Measurements from ENCODE around the gene SRPRB. TPM values are rescaled to one million over a fixed set of nuclear protein-coding genes. Genes with fewer than 3 reads are reported as not detected.

SRPRB gene
- polyA plus RNA-seq, 2 of the 4 experiments (the other 2 are of a cell fraction) = 41.9 to 64.6 TPM

DNA sequence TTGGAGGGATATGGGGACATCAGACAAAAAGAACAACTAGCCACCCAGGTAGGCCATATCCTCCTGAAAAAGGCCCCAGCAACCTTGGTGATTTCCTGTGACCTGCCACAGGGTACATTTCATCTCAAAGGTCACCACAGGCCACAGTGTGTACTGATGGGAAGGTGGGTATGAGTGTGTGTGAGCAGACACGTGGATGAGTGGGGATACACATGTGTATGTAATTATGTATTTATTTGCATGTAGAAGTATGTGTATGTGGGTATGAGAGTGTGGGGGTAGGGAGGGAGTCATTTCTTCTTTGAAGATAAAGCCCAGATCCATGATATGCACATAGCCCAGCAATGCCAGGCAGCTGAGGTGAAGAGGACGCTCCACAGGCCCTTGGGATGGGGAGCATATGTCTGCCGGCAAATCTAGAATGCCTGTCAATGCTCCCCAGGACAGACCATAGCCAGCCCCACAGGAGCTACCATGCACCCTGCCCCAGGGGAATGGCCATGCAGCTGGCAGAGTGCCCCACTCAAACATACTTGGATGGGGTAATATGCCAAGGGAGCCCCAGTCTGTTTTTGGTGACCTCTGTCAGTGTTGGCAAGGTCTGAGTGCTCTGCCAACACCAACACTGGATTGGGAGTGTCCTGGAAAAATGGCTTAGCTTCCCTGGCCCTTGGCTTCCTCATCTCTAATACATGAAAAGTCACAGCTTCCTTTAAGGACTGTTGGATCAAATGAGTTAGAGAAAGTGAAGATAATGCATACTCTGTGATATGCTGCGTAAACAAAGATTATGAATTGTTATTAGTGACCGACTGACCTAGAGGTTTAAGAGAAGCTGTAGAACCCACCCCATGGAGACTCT lies 47.7 kb downstream of the SRPRB start:
- ATAC-seq (no peak), FAIRE-seq (no peak), DNase-seq (ENCODE audit: low read depth in 1 of 2, low spot score in 1 of 2) (no peak)
- ChIA-PET POLR2A (no interaction called here), CTCF (interaction anchor here (1.2 to 1.7 kb wide), 2 partner anchors 12 to 21 kb away, joined by 3 to 4 read pairs; no protein-coding TSS in a partner anchor)
- no peak for TF ChIP-seq RCOR1 (IDR thresholded peaks at IDR 0.05; ENCODE audit: low read depth, low read length)
- TF ChIP-seq POLR2A (IDR thresholded peaks at IDR 0.05; ENCODE audit: low read length) = no peak
- WGBS (ENCODE audit: missing lambda C conversion rate) = 66% methylated on average over 5 of the region's 5 CpGs
- H3K4me3 ChIP-seq = no peak overlapping the region
- H3K4me1 ChIP-seq = no peaks in the 10 kb centered on the region
- no peak overlapping the region for H3K27ac ChIP-seq
- no peaks in the 10 kb centered on the region for H3K9me3 ChIP-seq
- H3K4me2 ChIP-seq = no peak overlapping the region

- DNase-seq (ENCODE audit: low read depth in 1 of 2, low spot score in 1 of 2) = no peak
- FAIRE-seq = no peak
- no peak for ATAC-seq
- Histone ChIP-seq H3K27ac (no peak overlapping the region), H3K4me1 (no peaks in the 10 kb centered on the region), H3K9me3 (no peaks in the 10 kb centered on the region), H3K4me2 (no peak overlapping the region), H3K4me3 (no peak overlapping the region)
- CTCF ChIA-PET = interaction anchor here (1.2 to 1.7 kb wide), 2 partner anchors 11 to 21 kb away, joined by 3 to 4 read pairs; no protein-coding TSS in a partner anchor
- TF ChIP-seq, protein P1, sequence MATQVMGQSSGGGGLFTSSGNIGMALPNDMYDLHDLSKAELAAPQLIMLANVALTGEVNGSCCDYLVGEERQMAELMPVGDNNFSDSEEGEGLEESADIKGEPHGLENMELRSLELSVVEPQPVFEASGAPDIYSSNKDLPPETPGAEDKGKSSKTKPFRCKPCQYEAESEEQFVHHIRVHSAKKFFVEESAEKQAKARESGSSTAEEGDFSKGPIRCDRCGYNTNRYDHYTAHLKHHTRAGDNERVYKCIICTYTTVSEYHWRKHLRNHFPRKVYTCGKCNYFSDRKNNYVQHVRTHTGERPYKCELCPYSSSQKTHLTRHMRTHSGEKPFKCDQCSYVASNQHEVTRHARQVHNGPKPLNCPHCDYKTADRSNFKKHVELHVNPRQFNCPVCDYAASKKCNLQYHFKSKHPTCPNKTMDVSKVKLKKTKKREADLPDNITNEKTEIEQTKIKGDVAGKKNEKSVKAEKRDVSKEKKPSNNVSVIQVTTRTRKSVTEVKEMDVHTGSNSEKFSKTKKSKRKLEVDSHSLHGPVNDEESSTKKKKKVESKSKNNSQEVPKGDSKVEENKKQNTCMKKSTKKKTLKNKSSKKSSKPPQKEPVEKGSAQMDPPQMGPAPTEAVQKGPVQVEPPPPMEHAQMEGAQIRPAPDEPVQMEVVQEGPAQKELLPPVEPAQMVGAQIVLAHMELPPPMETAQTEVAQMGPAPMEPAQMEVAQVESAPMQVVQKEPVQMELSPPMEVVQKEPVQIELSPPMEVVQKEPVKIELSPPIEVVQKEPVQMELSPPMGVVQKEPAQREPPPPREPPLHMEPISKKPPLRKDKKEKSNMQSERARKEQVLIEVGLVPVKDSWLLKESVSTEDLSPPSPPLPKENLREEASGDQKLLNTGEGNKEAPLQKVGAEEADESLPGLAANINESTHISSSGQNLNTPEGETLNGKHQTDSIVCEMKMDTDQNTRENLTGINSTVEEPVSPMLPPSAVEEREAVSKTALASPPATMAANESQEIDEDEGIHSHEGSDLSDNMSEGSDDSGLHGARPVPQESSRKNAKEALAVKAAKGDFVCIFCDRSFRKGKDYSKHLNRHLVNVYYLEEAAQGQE (IDR thresholded peaks at IDR 0.05) = no peak
- no peak for TF ChIP-seq BCL3 (IDR thresholded peaks at IDR 0.05)
- no peak for TF ChIP-seq HOXB13 (CRISPR knock-in tag; IDR thresholded peaks at IDR 0.05; ENCODE audit: low read depth)
- TF ChIP-seq CBX8 (IDR thresholded peaks at IDR 0.05) = no peak
- no peak for TF ChIP-seq KDM1A (IDR thresholded peaks at IDR 0.05; ENCODE audit: low read depth)
- TF ChIP-seq CHD4 (IDR thresholded peaks at IDR 0.05; ENCODE audit: borderline replicate concordance) = no peak
- no peak for TF ChIP-seq CTCF (IDR thresholded peaks at IDR 0.05)
- TF ChIP-seq NPAS2 (CRISPR knock-in tag; IDR thresholded peaks at IDR 0.05; ENCODE audit: borderline replicate concordance) = no peak
- POLR2A ChIA-PET = no interaction called here
- WGBS (ENCODE audit: missing lambda C conversion rate) = 28% methylated on average over 2 of the region's 2 CpGs
Measured at GRCh38 chr3:133853925-133854227, 48.3 kb downstream of the SRPRB start.

DNA sequence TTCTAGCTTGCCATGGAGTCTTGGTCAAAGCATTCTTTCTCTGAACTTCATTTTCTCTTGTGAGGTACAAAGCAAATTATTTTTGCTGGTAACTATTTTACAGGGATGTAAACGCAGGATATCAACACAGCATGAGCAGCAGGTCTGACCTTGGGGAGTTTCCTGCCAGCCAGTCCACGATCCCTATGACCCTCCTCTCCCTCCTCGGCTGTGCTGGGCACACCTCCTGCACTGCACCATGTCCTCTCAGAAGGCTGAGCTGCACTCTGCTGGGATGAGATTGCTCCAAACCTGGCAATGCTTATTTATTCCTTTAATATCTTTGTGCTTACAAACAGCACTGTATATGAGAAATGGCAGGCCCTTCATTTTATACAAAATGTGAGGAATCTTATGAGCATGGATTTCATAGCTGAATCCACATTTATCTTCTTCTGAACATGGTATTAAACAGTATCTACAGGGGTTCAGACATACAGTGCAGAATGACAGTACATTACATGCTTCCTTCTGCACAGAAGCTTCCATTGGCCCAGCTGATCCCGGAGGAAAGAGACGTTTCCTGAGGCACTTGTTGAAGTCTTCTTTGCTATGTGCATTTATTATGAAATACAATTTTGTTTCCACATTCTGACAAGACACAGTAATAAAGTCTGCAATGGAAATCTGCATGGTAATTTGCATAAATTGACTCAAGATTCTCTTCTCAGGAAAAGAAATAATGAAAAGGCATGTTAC lies 48.8 kb downstream of the SRPRB start:
- POLR2A ChIA-PET = no interaction called here
- DNase-seq (ENCODE audit: low read depth in 1 of 2, low spot score in 1 of 2) (no peak), FAIRE-seq (no peak), ATAC-seq (no peak)
- Histone ChIP-seq H3K27ac (no peak overlapping the region), H3K4me3 (no peak overlapping the region), H3K9me3 (no peaks in the 10 kb centered on the region), H3K4me1 (no peaks in the 10 kb centered on the region), H3K4me2 (no peak overlapping the region)
- TF ChIP-seq MAX (IDR thresholded peaks at IDR 0.05) (no peak), NFE2L2 (conservative IDR thresholded peaks at IDR 0.05; ENCODE audit: low read length) (no peak), CHD2 (IDR thresholded peaks at IDR 0.05; ENCODE audit: low read length, partially characterized antibody) (no peak), JUN (IDR thresholded peaks at IDR 0.05) (no peak), EHF (CRISPR knock-in tag; IDR thresholded peaks at IDR 0.05) (no peak), MAFK (IDR thresholded peaks at IDR 0.05; ENCODE audit: partially characterized antibody) (no peak), RFX5 (IDR thresholded peaks at IDR 0.05) (no peak)
- CTCF ChIA-PET = interaction anchor here (1.2 to 1.7 kb wide), 2 partner anchors 11 to 22 kb away, joined by 3 to 4 read pairs; no protein-coding TSS in a partner anchor
- WGBS (ENCODE audit: missing lambda C conversion rate) = 58% methylated on average over 5 of the region's 5 CpGs

Data from A549 (cell line).